AG09319 (cell line): Measurements from ENCODE around the gene ACR.

Experiments used
- DNase-seq: peaks from one replicate; pipeline ENCODE4 v3.0.0-alpha.2; 2010; ENCODE audit warnings: low read depth; ENCODE audit errors: extremely low read depth
- TF ChIP-seq, protein P1 (sequence below): IDR thresholded peaks from 2 replicates; pipeline ENCODE4 v1.5.1; 2011; ENCODE audit warnings: low read depth, mild to moderate bottlenecking, inconsistent platforms, low read length, moderate library complexity

ACR gene

DNA sequence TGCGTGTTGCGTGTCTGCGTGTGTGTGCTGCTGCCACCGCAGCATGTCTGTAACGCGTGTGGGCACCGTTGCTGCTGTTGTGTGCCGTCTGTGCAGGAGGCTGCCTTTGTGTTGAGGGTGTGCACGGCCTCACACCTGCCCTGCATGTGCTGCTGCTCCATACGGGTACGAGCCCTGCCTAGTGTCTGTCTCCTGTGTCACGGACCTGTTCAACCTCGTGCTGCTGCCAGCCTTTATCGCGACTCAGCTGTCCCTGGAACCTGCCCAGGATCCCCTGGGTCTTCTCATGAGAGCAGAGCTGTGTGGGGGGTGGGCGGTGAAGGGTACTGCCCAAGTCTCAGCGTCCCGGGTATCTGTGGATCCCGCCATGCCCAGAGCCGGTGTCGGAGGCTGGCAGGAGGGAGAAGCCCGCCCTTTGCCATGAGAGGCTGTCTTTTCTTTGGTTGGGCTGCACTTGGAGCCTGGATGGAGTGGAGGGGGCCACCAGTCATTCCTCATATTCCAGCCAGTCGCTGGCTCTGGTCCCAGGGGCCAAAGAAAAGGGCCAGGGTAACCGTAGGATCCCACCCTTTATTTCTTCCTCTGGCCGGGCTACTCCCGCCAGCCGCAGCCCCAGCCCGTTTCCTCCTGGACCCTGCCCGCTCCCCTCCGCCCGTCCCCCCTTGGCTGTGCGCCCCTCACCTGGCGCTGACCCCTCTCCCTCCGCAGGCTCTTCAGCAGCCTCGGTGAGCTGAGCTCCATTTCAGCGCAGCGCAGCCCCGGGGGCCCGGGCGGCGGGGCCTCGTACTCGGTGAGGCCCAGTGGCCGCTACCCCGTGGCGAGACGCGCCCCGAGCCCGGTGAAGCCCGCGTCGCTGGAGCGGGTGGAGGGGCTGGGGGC is 7.8 kb upstream of the ACR start:
- DNase-seq, result no peak
- TF ChIP-seq, protein P1, sequence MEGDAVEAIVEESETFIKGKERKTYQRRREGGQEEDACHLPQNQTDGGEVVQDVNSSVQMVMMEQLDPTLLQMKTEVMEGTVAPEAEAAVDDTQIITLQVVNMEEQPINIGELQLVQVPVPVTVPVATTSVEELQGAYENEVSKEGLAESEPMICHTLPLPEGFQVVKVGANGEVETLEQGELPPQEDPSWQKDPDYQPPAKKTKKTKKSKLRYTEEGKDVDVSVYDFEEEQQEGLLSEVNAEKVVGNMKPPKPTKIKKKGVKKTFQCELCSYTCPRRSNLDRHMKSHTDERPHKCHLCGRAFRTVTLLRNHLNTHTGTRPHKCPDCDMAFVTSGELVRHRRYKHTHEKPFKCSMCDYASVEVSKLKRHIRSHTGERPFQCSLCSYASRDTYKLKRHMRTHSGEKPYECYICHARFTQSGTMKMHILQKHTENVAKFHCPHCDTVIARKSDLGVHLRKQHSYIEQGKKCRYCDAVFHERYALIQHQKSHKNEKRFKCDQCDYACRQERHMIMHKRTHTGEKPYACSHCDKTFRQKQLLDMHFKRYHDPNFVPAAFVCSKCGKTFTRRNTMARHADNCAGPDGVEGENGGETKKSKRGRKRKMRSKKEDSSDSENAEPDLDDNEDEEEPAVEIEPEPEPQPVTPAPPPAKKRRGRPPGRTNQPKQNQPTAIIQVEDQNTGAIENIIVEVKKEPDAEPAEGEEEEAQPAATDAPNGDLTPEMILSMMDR, result no peak

DNA sequence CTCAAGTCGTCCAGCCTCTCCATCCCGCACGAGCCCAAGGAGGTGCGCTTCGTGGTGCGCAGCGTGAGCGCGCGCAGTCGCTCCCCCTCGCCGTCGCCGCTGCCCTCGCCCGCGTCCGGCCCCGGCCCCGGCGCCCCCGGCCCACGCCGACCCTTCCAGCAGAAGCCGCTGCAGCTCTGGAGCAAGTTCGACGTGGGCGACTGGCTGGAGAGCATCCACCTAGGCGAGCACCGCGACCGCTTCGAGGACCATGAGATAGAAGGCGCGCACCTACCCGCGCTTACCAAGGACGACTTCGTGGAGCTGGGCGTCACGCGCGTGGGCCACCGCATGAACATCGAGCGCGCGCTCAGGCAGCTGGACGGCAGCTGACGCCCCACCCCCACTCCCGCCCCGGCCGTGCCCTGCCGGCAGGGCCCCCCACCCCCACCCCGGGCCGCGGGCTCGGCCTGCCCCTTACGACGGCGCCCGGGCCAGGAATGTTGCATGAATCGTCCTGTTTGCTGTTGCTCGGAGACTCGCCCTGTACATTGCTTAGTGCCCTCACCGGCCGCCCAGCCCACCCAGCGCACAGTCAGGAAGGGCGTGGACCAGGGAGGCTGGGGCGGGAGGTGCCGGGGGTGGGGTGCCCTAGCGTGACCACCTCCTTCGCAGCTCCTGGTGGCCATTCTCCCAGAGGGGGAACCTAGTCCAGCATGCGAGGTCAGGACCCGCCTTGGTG is 6.9 kb upstream of the ACR start:
- DNase-seq, result no peak
- TF ChIP-seq, protein P1, result no peak

DNA sequence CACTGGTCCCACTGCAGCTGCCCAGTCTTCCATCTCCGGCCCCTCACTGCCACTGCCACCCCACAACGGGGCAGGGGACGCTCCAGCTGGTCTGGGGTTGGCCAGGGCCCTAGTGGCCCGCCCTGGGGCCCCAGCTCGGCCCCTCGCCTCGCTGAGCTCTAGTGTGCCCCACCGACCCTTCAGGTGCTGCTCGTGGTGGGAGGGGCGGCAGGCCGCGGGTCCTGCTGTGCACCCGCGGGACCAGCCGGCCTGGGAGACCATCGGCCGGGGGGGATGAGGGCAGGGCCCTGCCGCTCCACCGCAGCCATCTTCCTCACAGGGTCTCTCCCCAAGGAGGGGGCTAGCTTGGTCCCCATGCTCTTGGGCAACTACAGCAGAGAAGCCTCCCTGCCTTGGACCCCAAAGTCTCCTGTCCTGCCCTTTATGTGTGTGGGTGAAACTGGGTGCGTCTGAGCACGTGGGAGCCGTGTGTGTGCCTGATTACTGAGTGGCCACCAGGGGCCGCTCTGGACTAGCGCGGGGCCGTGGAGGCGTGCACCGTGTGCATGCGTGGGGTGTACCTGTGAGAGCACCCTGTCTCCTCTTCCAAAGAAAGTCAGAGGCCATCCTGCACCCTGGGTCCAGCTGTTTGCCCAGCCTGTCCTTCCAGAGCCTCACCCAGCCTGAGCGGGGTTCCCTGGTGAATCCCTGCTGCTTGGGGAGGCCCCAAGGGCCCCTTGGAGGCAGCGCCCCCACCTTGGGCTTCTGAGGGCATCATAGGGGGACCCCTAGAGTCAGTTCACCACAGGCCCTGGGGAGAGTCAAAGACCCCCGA is 6.0 kb upstream of the ACR start:
- no peak for DNase-seq
- TF ChIP-seq, protein P1, result peak; percentile 85

DNA sequence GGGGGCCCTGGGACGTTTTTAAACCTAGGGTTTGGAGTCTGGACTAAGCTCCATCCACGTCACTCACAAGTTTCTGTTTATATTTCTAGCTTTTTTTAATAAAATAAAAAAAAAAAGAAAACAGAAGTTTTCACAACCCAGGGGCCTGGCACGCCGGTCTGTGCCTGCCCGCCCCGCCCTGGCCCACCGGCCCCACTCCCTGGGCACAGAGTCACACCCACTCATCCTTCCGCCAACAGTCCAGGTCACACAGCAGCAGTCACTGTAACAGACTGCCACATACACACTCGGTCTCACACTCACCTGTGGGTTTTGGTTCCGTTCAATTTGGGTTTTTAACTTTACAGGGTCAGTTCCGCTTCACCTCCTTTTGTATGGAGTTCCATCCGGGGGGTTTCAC is 5.3 kb upstream of the ACR start:
- TF ChIP-seq, protein P1, result no peak
- no peak for DNase-seq

DNA sequence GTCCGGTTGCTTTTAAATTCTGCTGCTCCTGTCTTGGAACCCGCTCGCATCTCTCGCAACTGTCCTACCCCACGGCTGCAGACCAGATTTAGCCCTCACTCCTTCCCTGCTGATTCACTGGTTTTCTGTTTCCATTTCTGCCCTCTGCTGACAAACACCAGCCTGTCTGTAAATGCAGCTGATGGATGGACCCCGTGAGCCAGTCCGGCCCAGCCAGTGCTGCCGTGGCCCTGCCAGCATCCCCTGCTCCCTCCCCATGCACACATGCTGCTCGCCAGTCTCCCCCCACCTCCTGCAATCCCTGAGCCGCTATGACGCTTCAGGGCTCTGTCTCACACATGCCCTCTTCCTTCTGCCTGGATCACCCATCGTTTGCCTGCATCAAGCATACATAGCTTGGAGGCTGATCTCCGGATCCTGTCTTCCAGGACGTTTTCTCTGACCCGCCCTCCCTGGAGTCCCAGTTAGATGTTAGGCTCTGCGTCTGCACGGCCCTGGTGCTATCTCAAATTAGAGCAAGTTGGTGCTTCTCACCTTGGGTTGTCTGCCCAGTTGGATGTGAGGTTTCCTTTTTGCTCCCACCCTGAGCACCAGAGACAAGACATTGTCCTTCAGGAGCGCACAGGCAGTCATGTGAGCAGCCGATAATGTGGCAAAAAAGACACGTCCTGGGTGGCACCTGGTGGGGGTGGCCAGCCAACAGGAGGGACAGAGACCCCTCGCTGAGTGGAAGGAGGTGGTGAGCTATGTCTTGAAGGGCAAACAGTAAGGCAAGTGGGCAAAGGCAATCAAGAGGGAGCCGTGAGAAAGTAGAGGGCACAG is 4.3 kb upstream of the ACR start:
- no peak for DNase-seq
- TF ChIP-seq, protein P1, result no peak; the same call in 1 of the 2 replicates

DNA sequence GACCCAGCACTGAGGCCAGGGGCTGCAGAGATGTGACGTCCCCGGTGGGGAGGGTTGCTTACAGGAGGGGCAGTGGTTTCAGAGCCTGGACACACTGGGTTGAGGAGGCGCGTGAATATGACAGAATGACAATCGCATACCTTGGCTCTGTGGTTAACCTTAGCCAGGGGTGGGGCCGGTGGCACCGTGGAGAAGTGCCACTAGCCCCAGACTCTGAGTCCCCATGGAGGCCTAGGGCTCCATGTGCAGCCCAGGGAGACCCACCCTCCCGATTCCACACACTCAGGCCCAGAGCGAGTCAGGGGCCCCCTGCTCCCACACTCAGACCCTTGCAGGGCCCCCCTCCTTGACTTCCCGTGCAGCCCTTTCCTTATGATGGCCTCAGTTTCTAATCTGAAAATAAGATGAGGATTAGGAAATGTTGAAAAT is 3.6 kb upstream of the ACR start:
- no peak for DNase-seq
- TF ChIP-seq, protein P1, result no peak
